ENCODE data around the gene UBE2J1.

UBE2J1 gene

DNA sequence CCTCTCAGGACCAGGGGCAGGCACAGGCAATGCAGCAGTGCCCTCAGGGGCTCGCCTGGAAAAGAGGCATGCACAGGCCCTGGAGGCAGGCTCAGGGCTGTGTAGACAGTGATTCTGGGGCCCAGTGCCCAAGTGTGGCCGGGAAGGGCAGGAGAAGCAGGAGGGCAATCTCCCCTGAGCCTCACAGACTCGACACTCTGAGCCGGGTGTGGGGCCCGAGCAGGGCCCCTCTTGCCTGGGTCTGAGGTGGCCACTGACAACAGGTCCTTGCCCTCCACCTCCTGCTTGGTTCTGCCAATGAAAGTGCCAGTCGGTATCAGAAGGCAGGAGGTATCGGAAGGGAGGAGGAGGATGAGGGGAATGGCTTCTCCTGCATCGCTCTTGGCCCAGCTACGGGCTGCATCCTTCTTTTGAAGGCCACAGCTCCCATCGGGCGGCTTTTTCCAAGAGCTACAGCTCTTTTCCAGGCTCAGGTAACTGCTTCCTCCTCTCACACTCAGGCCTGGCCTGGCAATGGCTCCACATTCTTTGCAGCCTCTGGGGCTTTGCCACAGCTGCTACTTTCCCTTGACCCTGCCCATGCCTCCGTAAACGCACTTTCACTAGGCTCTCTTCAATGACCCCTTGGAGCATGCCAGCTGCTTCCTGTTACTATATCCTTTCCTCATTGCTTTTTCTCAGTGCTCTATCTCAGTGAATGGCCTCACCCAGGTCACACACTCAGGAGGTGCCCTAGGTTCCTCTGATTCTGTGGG is 61.9 kb downstream of the UBE2J1 start:
- no peak for DNase-seq (ENCODE audit: low read depth in 2 of 2)

DNA sequence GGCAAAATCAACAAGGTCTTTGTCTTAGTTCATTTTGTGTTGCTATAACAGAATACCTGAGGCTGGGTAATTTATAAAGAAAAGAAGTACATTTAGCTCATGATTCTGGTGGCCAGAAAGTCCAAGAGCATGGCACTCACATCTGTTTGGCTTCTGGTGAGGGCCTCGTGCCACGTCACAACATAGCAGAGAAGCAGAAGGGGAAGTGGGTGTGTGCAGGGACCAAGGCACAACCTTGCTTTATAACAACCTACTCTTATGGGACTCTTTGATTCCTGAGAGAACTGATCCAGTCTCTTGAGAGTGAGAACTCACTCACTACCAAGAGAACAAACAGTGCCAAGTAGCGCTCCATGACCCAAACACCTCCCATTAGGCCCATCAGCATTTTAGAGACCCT is 62.8 kb downstream of the UBE2J1 start:
- DNase-seq (ENCODE audit: low read depth in 2 of 2) = no peak

- DNase-seq (ENCODE audit: low read depth in 2 of 2) = no peak
These were observed 65.0 kb downstream of the UBE2J1 start for GRCh38 chr6:89287351-89288028.

DNA sequence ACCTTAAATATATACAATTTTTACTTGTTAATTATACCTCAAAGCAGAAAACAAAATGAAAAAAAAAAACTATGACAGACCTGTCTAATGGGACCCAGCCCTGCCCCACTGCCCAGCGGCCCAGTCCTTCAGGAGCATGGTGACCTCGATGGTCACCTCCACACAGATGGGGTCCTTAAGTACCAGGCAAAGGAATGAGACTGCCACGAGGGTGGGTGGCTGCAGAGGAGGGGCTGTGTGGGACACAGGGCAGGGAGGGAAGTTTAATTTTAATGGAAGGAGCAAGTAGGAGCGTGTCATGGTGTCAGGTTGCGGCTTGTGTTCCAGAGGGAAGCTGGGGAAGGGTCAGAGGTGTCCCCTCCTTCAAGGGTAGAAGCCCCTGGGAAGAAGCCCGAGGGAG is 66.0 kb downstream of the UBE2J1 start:
- no peak for DNase-seq (ENCODE audit: low read depth in 2 of 2)

- no peak for DNase-seq (ENCODE audit: low read depth in 2 of 2)
These were observed 67.4 kb downstream of the UBE2J1 start for GRCh38 chr6:89284963-89285735.

GRCh38 chr6:89284081-89284480 is 68.4 kb downstream of the UBE2J1 start:
- no peak for DNase-seq (ENCODE audit: low read depth in 2 of 2)

DNA sequence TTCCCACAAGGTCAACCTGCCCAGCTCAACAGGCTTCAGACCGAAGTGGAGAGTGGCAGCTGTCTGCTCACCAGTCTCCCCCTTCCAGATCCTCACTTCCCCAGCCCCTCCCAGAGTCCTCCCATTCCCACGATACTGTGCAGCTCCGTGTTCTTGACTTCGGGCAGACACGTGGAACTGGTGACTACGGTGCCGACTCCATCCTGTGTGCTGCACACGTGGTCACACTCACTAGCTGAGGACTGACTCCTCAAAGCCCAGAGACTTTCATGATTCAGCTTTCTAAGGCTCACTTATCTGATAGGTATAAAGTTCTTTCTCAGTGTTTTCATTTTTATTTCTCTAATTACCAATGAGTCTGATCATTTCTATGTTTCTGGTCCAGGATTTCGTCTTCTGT is 69.8 kb downstream of the UBE2J1 start:
- no peak for DNase-seq (ENCODE audit: low read depth in 2 of 2)

DNA sequence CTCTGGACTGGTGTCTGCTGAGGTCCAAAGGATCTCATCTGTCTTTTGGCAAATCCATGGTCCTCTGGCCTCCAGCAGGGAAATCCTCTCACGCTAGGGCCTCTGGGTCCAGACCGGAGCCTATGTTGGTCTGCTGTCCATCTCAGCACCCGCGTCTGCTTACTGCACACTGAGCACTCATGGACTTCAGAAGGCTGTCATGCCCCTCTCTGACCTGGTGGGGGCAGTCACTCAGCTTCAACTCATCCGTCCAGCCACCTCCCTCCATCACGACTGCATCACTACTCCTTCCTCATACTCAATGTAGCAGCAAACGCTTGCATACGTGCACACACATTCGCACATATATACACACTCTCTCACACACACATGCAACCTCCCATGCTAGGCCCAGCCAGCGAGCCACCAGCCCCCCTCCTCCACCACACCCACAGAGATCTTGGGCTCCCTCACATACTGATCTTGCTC is 70.7 kb downstream of the UBE2J1 start:
- DNase-seq (ENCODE audit: low read depth in 2 of 2) = peak; percentile 25 to 35

DNA sequence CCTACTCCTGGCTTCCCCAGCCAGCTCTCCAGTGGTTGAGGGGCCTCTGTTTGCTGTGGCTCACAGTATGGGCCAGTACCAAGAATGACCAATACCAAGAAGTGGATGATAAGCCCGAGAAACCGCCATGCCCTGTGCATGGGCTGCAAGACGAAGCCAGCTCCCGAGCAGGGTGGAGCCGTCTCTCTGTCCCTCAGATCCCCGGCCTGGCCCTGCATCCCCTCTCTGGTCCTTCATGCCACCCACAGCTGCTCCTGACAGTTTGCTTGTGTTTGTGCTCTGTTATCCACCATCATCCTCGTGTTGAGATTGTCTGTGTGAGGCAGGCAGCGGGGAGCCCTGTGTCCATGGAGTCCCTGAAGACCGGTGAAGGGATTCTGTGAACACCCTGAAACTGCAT is 73.6 kb downstream of the UBE2J1 start:
- no peak for DNase-seq (ENCODE audit: low read depth in 2 of 2)
